Daoy (cell line): ENCODE results near the gene TMEM267. TPM values are rescaled to one million over a fixed set of nuclear protein-coding genes. Genes with fewer than 3 reads are reported as not detected.
"Not testable (repeated sequence)": the region's sequence is repeated elsewhere in the genome, so short reads cannot be mapped to it uniquely, and the experiment has no call there.

ENCODE experiments used
- DNase-seq: peaks from one replicate; pipeline ENCODE4 v3.0.0-alpha.2; 2015; ENCODE audit warnings: low read depth
- total RNA-seq: library from RNA; depleted of rRNA; stranded (reverse); fragments of >200 nt; shearing (Covaris generic); gene quantifications from 2 replicates; pipeline ENCODE4 v1.2.3, GENCODE V29; 2014; rRNA removed

Gene TMEM267
- 11.9 and 22.3 TPM in 2 replicates for total RNA-seq

GRCh38 chr5:43483298-43484105 is at the start of gene TMEM267:
Gene TMEM267, minus strand, starts transcription at chr5:43483865. Its CDS starts 29,896 bp downstream, at chr5:43453969.
- peak; percentile 95 for DNase-seq

GRCh38 chr5:43530648-43531047 is 47.0 kb upstream of the TMEM267 start:
- DNase-seq = no peak

- DNase-seq = no peak
Observed at GRCh38 chr5:43523662-43524072, 40.0 kb upstream of the TMEM267 start.

GRCh38 chr5:43520615-43521014 is 37.0 kb upstream of the TMEM267 start:
- DNase-seq = no peak

GRCh38 chr5:43515678-43516048 is 32.0 kb upstream of the TMEM267 start:
- DNase-seq = no peak

- peak; percentile 96 for DNase-seq
Observed at GRCh38 chr5:43514816-43515677, 31.4 kb upstream of the TMEM267 start, which contains the start of gene C5orf34. Gene C5orf34, minus strand, starts transcription at chr5:43515148. Its CDS starts 5,809 bp downstream, at chr5:43509339.

- peak; percentile 54 for DNase-seq
Observed at GRCh38 chr5:43514471-43514815, 30.8 kb upstream of the TMEM267 start.

- DNase-seq = no peak
Observed at GRCh38 chr5:43514025-43514424, 30.4 kb upstream of the TMEM267 start.

GRCh38 chr5:43511062-43511461 is 27.4 kb upstream of the TMEM267 start:
- not testable (repeated sequence) for DNase-seq

GRCh38 chr5:43498581-43498980 is 14.9 kb upstream of the TMEM267 start:
- no peak for DNase-seq

- no peak for DNase-seq
Observed at GRCh38 chr5:43497311-43498104, 13.8 kb upstream of the TMEM267 start.

- DNase-seq = no peak
Observed at GRCh38 chr5:43491326-43491725, 7.7 kb upstream of the TMEM267 start.

- DNase-seq = no peak
Observed at GRCh38 chr5:43486353-43486752, 2.7 kb upstream of the TMEM267 start.

- DNase-seq = no peak
Observed at GRCh38 chr5:43485406-43485805, 1.7 kb upstream of the TMEM267 start.

- DNase-seq = peak; percentile 83
Observed at GRCh38 chr5:43484106-43484849, 613 bp upstream of the TMEM267 start.

GRCh38 chr5:43482490-43483297 is 971 bp downstream of the TMEM267 start:
- peak; percentile 3 for DNase-seq

- no peak for DNase-seq
Observed at GRCh38 chr5:43469671-43470391, 13.8 kb downstream of the TMEM267 start.

- no peak for DNase-seq
Observed at GRCh38 chr5:43467100-43467499, 16.6 kb downstream of the TMEM267 start.

GRCh38 chr5:43465455-43465854 is 18.2 kb downstream of the TMEM267 start:
- DNase-seq = not testable (repeated sequence)

- DNase-seq = no peak
Observed at GRCh38 chr5:43461066-43461465, 22.6 kb downstream of the TMEM267 start.
